HG02970 (cell line): ENCODE measurements around the gene TRPM3.
"Not testable (repeated sequence)": the region's sequence is repeated elsewhere in the genome, so short reads cannot be mapped to it uniquely, and the experiment has no call there.

Source experiments
- ATAC-seq: cut with Tn5 transposase; IDR thresholded peaks from one replicate; pipeline ENCODE4 v1.9.1; 2021; ENCODE audit warnings: mild to moderate bottlenecking, moderate library complexity, moderate number of reproducible peaks; ENCODE audit not compliant: unreplicated experiment, low FRiP score

TRPM3 gene

DNA sequence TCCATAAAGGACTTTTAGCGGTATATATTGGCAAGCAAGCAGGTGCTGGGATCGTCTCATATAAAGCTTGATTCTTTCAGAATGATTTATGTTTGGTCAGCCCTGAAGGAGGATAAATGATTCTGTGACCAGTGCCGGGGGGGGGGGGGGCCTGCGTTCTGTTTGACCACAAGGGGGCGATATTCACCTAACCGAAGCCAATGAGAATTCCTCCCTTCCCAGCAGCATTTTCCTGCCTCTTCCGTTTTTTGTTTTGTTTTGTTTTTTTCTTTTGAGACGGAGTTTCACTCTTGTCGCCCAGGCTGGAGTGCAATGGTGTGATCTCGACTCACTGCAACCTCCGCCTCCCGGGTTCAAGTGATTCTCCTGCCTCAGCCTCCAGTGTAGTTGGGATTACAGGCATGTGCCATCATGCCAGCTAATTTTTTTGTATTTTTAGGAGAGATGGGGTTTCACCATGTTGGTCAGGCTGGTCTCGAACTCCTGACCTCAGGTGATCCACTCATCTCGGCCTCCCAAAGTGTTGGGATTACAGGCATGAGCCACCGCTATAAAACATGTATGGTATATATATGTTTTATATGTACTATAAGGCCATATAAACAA lies 492.2 kb downstream of the TRPM3 start:
- ATAC-seq = not testable (repeated sequence)

DNA sequence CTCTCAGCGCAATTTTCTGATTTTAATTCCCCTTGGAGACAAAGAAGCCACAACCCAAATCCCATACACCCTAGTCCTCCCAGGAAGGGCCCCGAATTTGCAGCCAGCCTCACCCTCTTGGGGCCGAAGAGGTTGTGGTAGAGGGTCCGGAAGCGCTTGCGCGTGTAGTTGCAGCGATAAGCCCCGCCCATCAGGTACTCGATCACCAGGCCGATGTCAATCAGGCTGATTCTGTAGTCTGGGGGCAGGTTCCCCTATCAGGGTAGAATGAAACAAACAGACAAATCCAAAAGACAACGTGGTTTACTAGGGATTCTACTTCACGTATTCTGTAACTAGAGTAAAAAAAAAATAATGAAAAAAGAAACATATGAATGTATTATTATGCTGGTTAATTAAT lies 496.3 kb downstream of the TRPM3 start:
- no peak for ATAC-seq

DNA sequence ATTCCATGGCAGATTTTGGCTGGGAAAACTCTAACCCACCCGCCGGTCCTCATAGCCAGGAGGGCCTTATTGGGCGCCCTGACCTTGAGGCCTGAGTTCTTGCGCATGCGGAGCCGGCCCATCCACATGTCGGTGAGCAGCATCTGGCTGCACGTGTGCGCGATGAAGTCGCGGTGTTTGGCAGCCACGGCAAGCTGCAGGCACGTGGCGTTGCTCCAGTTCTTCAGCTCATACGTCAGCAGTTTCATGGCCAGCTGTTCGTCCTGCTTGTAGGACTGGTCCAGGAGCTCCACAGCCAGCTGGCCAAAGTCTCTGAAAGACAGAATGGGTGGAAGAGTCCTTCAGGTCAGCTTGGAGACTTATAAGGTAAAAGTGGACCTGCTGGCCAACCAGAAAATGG lies 502.6 kb downstream of the TRPM3 start:
- ATAC-seq = no peak

DNA sequence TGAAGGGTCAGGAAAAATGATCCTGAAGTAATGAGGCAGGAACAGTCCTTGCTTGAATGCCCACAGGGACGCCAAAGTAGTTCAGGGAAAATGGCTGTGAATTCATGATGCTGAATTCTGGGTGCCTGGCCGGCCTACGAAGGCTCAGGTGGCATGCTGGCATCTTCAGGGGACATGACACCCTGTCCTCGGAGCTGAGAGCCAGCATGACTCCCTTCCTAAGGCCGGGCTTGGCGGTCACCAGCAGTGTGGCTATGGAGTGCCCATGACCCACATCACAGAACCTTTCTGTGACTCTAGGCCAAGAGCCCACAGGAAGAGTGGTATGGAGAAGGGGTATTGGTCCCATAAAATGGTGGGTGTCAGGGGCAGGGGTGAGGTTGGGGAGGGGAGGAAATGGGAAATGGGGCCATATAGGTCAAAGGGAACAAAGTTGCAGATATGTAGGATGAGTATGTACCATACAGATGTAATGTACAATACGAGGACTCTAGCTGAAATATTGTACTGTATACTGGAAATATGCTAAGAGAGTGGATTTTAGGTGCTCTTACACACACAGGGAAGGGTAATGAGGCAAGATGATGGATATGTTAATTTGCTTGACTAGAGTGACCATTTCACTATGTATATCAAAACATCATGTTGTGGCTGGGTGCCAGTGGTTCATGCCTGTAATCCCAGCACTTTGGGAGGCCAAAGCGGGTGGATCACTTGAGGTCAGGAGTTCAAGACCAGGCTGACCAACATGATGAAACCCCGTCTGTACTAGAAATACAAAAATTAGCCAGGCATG lies 504.2 kb downstream of the TRPM3 start:
- no peak for ATAC-seq

DNA sequence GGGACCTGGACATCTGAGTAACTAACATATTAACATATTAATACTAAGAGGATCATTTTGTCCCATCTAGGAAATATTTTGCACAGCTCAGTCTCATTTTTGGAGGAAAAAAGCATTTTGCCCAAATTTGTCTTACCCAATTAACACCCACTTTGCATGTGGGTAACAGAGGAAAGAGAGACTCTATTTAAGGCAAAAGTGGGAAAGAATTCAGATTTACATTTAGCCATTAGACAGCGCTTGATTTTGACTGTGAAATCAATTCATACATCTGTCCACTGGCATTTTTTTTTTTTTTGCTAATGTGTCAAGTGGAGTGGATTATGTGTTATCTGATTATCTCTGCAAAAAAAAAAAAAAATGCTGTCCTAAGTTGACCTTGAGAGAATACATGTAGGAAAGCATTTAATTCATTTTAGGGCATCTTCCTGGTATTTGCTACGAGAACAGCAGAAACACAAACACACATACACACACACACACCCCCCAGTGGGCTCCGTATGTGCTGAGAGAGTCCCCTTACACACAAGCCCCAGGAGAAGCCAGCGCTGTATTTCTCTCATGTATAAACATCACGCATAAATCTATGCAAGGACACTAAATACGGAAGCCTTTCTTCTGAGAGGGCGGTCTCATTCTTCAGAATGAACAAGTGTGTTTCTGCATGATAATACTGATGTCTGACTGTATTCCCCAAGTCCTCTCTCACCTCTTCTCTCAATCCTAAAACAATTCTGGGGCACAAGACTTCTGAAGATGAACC lies 505.0 kb downstream of the TRPM3 start:
- no peak for ATAC-seq

DNA sequence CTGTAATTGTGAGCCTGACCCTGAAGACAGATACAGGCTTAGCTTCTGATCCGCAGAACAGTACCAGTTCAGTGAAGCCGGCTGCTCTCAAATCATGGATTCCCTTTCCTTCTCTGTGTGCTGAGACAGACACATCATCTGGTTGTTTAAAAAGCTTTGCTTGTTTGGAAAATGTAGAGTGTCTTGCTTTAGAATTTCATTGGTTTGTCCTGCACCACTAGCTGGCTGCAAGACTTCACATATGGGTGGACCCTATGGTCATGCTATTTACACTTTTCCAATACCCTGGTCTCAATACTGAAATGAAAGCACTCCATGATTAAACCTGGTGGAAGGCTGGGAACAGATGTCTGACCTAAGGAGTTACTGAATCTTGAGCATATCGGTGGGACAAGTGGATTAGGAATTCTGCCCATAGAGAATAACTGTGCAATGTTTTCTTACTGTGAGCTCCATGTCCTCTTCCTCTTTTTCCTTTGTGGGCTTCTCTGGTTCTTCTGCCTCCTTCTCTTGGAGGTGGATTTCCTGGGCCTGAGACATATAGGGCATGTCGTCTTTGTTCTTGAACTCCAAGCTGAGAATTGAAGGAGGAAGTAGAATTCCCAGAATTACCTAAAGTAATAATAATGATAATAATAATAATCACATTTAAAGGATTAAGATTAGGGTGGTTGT lies 505.8 kb downstream of the TRPM3 start:
- ATAC-seq = no peak

DNA sequence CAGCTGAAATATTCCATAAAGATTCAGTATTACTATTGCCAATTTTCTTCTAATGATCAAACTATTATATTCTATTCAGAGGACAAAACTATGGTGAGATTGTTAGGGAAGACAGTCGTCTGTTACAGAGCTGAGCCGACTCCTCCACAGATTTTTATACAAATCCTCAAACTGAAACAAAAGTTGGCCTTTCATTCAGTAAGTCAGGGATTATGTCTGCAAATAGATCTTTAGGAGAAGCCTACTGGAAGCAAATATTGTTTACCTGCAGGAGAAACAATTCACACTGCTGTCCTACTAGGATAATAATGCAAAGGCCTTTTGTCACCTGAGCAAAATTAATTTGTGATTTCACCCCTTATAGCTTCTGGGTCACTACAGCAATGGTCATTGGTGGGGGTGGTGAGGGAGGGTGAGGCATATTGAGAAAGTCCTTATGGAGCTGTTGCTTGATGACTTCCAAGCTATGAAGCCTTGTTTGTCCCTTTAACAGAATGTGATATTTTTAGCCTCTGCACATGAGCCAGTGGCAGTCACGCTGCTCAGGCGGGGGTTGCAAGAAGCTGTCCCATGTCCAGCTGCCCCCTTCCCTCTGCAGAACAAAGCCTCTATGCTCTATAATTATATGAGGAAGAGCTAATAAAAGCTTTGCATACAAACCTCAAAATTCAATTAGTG lies 506.5 kb downstream of the TRPM3 start:
- no peak for ATAC-seq

DNA sequence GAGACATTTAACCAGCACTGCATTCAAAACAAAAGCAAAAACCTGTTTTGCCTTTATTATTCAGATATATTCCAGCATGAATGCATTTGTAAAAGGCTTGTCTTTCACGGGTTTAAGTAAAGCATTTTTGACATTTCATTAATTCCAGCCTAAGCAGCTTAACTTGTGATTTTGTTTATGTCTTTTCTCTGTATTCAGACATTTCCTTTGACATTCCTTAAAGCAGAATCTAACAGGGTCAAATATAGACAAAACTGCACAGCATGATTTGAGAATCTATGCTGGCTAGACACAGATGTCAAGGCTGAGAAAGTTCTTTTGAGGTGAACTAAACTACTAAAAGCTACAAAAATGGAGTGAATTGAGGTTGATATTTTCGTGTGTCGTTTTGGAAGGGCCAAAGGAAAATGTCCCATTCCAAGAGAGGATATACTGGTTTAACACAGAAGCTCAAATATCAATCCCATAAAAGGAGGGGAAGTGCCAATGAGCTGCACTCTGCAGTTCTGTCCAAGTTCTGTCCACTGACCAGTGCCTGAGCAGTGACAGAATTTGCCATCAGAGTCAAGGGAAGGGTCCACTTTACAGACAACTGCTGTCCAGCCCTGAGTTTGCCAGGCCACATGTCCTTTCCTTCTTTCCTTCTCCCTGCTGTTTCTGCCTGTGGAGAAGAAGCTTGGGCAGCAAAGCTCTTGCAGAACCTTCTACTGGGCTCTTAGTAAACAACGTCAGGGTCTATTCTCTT lies 508.2 kb downstream of the TRPM3 start:
- ATAC-seq = no peak

DNA sequence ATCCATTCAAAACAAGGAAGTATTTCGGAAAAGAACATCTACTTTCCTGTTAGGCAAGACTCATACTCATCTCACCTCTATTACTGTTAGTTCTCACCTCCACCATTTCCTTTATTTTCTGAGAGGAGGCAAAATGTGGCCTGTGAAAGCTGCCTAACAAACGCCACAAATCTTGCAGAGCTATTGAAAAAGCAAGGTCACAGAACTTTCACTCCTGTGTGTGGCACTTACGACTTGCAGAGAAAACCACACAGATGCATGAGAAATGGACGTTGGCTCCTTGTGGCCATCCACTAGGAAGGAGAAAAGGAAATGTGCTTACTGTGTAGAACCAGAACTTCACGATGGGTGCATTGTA lies 511.2 kb downstream of the TRPM3 start:
- no peak for ATAC-seq

DNA sequence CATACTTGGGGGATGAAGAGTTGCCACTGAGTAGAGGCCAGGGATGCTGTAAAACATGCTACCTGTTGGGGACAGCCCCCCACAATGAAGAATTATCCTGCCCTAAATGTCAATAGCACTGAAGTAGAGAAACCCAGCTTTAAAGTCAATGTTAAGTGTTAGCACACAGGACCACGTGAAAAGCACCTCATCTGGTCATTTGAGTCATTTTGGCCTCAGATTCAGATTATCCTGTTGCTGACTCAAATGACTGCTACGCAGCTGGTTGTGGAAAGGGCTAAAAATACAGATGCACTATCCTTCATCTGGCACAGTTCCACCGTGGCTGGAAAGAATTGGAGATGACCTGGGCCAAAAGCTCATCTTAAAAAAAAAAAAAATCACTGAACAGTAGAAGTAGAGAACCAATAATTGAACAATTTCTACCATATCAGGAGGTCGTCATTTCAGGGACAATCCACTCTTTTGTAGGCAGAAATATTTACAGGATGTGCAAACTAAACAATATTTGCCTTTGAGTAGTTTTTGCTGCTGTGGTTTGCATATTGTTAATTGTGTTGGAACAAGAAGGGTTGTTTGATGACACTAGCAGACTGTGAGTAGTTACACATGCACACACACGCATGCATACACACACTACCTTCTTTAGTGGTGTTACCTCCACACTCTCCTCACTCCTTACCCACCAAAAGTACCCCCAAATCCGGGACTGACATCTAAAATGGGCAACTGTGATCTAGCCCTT lies 511.7 kb downstream of the TRPM3 start:
- no peak for ATAC-seq

DNA sequence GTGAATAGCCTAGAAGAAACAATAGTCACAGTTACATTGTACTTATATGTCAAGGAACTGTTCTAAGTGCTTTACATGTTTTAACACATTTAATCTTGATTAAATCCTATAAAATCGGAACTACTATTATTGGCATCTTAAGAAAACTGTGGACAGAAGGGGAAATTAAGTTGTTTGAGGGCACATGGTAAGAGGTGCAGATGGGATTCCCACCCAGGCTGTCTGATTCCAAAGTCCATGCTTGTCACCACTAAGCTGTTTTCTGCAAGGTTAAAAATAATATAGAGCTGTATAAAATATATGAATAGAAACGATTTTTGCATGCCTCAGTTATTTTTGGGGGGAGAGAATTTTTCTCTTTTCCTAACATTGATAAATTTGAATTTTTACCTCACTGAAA lies 512.4 kb downstream of the TRPM3 start:
- no peak for ATAC-seq

DNA sequence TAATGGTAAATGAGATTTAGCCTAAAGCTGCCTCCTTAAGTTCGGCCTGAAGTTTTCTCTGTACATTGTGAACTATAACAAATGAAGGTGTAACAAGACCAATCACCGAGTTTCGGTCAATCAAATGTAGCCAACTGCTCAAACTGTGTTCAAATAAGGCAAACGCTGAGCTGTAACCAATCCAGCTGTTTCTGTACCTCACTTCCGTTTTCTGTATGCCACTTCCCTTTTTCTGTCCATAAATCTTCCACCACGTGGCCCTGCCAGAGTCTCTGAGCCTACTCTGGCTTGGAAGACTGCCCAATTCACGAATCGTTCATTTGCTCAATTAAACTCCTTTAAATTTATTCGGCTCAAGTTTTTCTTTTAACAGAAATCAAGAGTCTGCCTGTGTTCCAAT lies 513.5 kb downstream of the TRPM3 start:
- ATAC-seq = no peak

DNA sequence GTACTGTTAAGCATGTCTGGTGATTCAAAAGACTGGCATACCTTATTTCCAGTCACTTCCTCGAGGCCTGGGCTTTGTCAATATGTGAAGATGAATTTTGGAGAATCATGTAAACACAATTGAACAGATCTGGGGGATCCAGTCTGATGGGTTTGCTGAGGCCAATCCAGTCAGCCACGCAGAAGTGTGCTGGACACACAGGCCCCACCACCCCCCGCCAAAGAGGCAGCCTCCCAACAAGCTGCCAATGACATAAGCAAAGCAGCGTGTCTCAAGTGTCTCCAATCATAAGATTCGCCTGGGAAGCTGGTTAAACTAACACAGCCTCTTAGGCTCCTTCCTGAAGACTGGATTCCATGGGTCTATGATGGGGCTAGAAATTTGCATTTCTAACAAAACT lies 514.1 kb downstream of the TRPM3 start:
- ATAC-seq = no peak

DNA sequence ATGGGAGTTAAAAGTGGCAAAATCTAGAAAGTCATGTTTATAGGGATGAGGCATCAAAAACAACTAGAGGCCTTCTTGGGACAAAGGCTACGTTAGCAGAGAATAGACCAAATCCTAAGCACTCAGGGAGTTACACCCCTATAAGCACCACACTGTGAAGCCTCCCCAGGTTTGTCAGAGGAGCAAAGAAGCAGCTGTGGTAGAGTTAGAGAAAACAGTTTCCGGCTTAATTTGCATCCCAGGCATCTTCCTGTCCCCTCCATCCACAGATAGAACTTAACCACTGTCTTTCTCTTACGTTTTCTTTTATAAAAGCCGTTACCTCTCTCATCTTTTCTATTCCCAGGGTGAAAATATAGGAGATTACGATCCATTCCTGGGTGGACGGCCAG lies 518.4 kb downstream of the TRPM3 start:
- no peak for ATAC-seq

DNA sequence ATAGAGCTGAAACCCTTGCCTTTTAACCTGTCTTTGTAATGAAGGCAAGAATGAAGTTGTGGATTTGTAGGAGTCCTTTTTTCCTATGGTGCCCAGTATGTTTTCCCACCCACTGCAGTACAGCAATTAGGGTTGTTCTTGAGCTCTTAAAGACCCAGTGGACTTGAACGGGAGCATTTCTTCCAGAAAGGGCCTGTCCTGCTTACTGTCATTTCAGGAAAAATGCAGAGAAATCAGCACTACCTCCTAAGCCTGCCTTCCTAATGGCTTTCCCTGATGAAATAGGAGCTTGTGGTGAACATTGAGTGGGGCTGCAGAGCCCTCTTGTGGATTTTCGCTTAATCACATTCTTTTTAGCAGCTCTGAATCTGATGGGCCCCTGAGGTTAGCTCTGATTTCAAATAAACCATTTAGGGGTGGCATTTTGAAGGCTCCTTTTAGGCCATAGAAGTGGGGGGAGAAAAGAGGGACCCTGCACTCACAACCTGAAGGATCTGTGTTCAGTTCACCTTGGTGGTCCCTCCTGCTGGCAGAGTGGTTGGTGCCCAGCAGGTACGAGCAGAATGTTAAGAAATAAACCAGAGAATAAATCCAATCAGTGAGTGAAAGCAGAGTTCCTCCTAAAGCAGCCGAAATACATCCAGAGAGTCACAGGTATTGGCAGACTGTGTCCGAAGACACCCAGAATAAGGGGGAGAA lies 519.0 kb downstream of the TRPM3 start:
- ATAC-seq = no peak

DNA sequence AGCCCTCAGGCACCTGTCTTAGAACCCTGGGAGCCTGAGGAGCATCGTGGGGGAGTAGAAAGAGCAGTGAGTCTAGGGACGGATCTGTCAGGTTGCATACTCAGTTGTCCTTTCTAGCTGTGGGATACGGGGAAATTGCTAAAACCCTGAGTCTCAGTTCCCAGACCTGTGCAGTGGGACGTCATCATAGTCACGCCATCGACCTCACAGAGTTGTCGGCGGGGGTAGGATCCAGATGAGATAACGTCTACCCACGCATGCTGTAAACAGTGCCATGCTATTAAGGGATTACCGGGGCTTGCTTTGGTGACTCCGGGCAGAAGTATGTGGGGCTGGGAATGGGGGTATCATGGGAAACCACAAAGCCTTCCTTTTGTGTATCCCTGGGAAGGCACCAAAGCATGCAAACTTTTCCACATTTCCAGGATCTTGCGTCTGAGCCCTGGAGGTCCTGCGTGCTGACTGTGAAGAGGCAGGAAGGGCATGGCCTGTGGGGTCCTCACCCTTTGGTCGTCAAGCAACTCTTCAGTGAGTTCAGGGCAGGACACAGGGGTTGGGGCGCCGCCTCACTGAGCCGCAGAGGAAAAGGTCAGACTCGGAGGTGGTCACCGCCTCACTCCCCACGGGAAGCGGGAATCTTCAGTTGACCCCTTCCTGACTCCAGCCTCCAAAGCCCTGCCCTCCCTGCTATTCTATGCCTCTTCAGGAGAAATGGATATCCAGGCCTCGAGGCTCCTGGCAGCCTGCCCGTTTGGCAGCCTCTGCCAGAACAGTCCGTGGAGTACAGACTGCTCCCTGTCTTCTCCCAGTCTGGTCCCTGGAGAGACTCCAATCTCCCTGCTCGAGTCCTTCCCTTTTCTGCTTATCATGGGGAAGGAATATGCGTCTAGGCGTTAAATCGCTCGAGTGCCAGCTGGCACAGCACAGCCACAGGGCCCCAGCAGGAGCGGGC lies 520.1 kb downstream of the TRPM3 start:
- ATAC-seq = no peak

DNA sequence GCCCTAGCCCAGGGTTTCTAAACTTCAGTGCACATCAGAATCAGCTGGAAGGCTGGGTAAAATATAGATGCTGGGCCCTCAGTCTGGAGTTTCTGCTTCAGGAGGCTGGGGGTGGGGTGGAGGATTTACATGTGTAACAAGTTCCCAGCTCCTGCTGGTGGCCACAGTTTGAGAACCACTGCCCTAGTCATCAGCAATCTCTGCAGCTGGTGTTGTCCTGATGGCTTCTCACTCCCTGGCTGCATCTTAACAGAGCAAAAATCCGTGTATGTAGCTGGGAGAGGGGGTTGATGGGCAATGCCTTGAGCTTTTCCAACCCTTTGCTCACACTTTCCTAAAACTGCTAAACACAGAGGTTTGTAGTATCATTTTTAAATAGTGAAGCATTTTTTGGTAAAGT lies 520.9 kb downstream of the TRPM3 start:
- no peak for ATAC-seq

DNA sequence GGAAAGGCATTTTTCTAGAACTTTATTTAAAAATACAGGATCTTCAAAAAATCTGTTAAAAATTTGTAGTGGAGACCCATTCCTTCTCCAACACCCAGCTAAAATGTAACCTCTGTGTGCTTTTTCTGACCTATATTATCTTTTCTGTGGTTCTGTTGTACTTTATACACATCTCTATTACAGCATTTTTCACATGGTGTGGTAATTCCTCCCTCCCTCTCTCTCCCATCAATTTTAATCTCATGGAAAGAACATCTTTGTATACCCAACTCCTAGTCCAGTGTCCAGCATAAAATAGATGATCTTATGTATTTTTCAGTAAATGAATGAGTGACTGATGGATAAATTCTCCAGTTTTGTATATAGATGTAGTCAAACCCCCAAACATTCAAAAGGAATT lies 523.5 kb downstream of the TRPM3 start:
- no peak for ATAC-seq
